ENCODE results near the gene TMEM121. TPM values are rescaled to one million over a fixed set of nuclear protein-coding genes. Genes with fewer than 3 reads are reported as not detected.
"Not testable (repeated sequence)": the region's sequence is repeated elsewhere in the genome, so short reads cannot be mapped to it uniquely, and the experiment has no call there.

The TMEM121 gene
- total RNA-seq, 5 donors from 2014 or later (not counting 1 experiment from before 2014, with no cell fraction given), result 1.8 to 6.7 (median 4.0) TPM

DNA sequence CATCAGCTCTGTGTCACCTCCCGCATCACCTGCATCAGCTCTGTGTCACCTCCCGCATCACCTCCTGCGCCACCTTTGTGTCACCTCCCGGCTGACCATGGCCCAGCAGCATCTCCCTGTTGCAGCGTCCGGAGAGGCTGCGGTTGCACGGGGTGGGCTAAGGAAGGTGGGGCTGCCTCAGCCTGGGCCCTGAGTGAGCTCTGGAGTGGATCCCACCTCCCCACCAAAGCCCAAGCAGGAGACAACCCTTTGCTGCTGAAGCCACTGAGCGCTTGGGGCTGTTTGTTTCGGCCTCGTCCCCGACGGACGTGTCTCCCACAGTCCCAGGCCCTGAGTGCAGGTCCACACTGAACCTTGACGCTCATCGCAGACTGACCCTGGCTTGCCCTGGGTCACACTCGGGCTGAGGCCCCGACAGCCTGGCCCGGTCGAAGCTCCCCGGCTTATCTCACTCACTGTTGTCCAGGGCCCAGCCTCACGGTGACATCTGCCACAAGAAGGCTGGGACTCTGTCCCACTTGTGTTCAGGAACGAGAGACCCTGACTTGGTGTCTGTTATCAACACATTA, 12.2 kb downstream of the TMEM121 start:
- H3K27ac ChIP-seq (ENCODE audit: low read length), result no peak overlapping the region
- no peaks in the 10 kb centered on the region for H3K36me3 ChIP-seq (ENCODE audit: control insufficient read depth in 2 of 2, extremely low read depth in 1 of 2, insufficient read depth in 1 of 2, low read length in 1 of 2)
- Mint-ChIP-seq H3K4me1 (peaks cover 0 to 7% (median 3%) of the 10 kb centered on the region in 3 donors), H3K27me3 (peaks cover 10 to 16% of the 10 kb centered on the region in 2 donors), H3K27ac (no peak overlapping the region), H3K36me3 (no peaks in the 10 kb centered on the region), H3K4me3 (no peak overlapping the region), H3K9me3 (peaks cover 0 to 6% (median 1%) of the 10 kb centered on the region in 3 donors)
- H3K27me3 ChIP-seq (replicated peaks in 1 of 2; ENCODE audit: control insufficient read depth in 2 of 2, extremely low read depth in 1 of 2, insufficient read depth in 2 of 2, low read length in 1 of 2), result peaks cover 0 to 54% of the 10 kb centered on the region in 2 experiments
- ATAC-seq (replicated peaks in 1 of 4) (no peak), DNase-seq (no peak)
- peaks cover 0 to 8% of the 10 kb centered on the region in 2 experiments for H3K4me1 ChIP-seq (ENCODE audit: control insufficient read depth in 1 of 2, extremely low read depth in 1 of 2, insufficient read depth in 2 of 2, low read length in 2 of 2)
- ChIA-PET POLR2A (no interaction called here), CTCF (interaction anchor here (0.6 to 1.6 kb wide), 3 partner anchors 10 to 1083 kb away, joined by 3 to 5 read pairs (median 3); no protein-coding TSS in a partner anchor)
- WGBS (ENCODE audit: insufficient coverage), result 87% methylated on average over 19 of the region's 23 CpGs
- H3K9me3 ChIP-seq, result no peaks in the 10 kb centered on the region
- H3K4me3 ChIP-seq (ENCODE audit: control insufficient read depth in 1 of 2, extremely low read depth in 1 of 2, low read length in 1 of 2), result no peak overlapping the region

DNA sequence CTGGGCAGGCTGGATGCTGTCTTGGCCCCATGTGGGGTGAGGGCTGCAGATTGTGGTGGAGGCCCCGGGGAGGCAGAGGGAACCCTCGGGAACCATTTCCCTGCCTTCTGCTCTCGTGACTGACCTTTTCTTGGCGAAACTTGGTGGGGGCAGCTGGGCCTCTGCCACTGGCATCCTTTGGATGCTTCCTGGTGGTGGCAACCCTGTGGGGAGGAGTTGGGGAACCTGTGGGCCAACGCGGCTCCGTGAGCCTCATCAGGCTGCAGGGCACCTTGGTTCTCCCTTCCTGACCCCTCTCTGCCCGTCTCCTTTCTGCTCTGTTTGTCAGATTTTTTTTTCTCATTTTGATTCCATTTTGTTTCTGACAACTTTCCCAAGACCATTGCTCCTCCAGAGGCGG, 14.4 kb downstream of the TMEM121 start:
- POLR2A ChIA-PET, result no interaction called here
- Mint-ChIP-seq H3K4me1 (peaks cover 0 to 7% (median 3%) of the 10 kb centered on the region in 3 donors), H3K9me3 (peaks cover 0 to 6% (median 1%) of the 10 kb centered on the region in 3 donors), H3K27me3 (peaks cover 10 to 16% of the 10 kb centered on the region in 2 donors), H3K27ac (no peak overlapping the region), H3K36me3 (no peaks in the 10 kb centered on the region), H3K4me3 (no peak overlapping the region)
- ATAC-seq (replicated peaks in 1 of 4) (no peak), DNase-seq (no peak)
- no peaks in the 10 kb centered on the region for H3K36me3 ChIP-seq (ENCODE audit: control insufficient read depth in 2 of 2, extremely low read depth in 1 of 2, insufficient read depth in 1 of 2, low read length in 1 of 2)
- no peaks in the 10 kb centered on the region for H3K9me3 ChIP-seq
- peaks cover 0 to 56% of the 10 kb centered on the region in 2 experiments for H3K27me3 ChIP-seq (replicated peaks in 1 of 2; ENCODE audit: control insufficient read depth in 2 of 2, extremely low read depth in 1 of 2, insufficient read depth in 2 of 2, low read length in 1 of 2)
- CTCF ChIA-PET, result no interaction called here
- H3K4me3 ChIP-seq (ENCODE audit: control insufficient read depth in 1 of 2, extremely low read depth in 1 of 2, low read length in 1 of 2), result no peak overlapping the region
- no peak overlapping the region for H3K27ac ChIP-seq (ENCODE audit: low read length)
- WGBS (ENCODE audit: insufficient coverage), result 69% methylated on average over 4 of the region's 9 CpGs
- peaks cover 0 to 8% of the 10 kb centered on the region in 2 experiments for H3K4me1 ChIP-seq (ENCODE audit: control insufficient read depth in 1 of 2, extremely low read depth in 1 of 2, insufficient read depth in 2 of 2, low read length in 2 of 2)

DNA sequence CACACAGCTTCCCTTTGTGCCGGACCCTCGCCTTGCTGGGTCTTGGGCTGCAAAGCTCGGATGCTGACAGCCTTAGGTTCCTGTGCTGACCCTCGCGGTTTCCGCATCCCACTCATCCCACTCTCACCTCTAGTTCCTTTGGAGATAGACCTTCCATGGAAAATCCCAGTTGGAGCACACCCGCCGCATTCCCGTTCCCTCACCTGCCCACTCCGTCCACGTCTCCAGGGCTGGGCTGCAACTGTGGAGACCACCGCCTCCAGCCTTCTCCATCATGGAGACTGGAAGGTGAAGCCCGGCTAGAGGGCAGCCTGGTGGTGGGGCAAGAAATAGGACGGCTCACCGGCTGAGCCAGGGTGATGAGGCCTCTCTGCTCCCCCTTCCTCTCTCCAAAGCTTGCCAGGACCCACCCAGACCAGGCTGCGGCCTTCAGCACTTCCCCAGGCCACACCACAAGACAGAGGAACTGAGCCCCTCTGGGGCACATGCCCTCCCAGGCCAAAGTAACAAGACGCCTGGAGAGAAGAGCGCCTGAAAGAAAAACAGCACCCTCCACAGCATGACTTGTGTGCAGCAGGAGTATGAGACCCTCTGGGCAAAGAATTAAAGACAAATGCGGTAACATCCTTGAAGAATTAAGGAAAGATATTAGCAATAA, 15.0 kb downstream of the TMEM121 start:
- H3K4me1 Mint-ChIP-seq, result peaks cover 0 to 7% (median 3%) of the 10 kb centered on the region in 3 donors
- no peak overlapping the region for H3K27ac Mint-ChIP-seq
- peaks cover 0 to 53% of the 10 kb centered on the region in 2 experiments for H3K27me3 ChIP-seq (replicated peaks in 1 of 2; ENCODE audit: control insufficient read depth in 2 of 2, extremely low read depth in 1 of 2, insufficient read depth in 2 of 2, low read length in 1 of 2)
- H3K4me3 ChIP-seq (ENCODE audit: control insufficient read depth in 1 of 2, extremely low read depth in 1 of 2, low read length in 1 of 2), result no peak overlapping the region
- peaks cover 0 to 6% (median 1%) of the 10 kb centered on the region in 3 donors for H3K9me3 Mint-ChIP-seq
- H3K4me3 Mint-ChIP-seq, result no peak overlapping the region
- H3K27ac ChIP-seq (ENCODE audit: low read length), result no peak overlapping the region
- ChIA-PET CTCF (no interaction called here), POLR2A (no interaction called here)
- WGBS (ENCODE audit: insufficient coverage), result 85% methylated on average over 12 of the region's 19 CpGs
- H3K36me3 ChIP-seq (ENCODE audit: control insufficient read depth in 2 of 2, extremely low read depth in 1 of 2, insufficient read depth in 1 of 2, low read length in 1 of 2), result no peaks in the 10 kb centered on the region
- no peak for DNase-seq
- H3K27me3 Mint-ChIP-seq, result peaks cover 10 to 16% of the 10 kb centered on the region in 2 donors
- H3K36me3 Mint-ChIP-seq, result no peaks in the 10 kb centered on the region
- H3K9me3 ChIP-seq, result no peaks in the 10 kb centered on the region
- no peak for ATAC-seq (replicated peaks in 1 of 4)
- peaks cover 0 to 8% of the 10 kb centered on the region in 2 experiments for H3K4me1 ChIP-seq (ENCODE audit: control insufficient read depth in 1 of 2, extremely low read depth in 1 of 2, insufficient read depth in 2 of 2, low read length in 2 of 2)

DNA sequence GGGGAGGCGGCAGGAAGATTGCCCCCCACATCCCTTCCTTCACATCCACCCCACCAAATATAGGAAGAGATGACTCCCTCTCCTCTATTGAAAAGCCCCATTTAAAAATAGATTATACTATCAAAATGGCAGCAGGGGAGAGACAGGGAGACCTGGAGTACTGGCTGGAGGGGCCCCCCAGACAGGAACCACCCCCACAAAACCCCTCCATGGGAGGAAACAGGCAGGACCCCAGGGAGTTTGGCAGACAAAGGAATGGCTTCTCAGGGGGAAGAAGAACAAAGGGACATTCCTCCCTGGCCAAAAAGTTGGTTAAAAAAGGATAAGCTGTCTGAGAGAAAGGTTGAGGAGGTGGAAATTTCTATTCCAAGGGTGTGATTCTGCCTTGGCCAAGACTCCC, 19.3 kb downstream of the TMEM121 start:
- CTCF ChIA-PET, result not testable (repeated sequence)
- WGBS (ENCODE audit: insufficient coverage), result no CpG with 5 or more reads among the region's 1 CpG

DNA sequence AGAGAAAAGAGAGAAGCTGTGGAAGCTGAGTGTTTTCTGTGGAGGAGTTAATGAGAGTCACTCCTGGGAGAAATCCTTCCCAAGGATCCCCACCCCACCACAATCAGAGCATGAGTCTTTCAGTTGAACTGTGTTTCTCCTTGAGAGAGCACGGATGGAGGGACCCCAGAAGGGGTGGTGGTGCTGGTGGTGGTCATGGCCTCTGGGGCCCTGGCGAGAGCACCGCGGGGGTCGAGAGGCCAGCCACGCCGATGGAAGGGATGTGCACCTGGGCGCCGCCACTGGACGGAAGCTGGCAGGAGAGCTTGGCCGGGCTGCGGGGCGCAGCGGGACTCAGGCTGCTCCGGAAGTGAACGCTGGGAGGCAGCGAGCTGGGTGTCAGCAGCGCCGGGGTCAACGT, 20.0 kb downstream of the TMEM121 start:
- peaks cover 6 to 10% of the 10 kb centered on the region in 2 donors for H3K27me3 Mint-ChIP-seq
- H3K4me1 ChIP-seq (ENCODE audit: control insufficient read depth in 1 of 2, extremely low read depth in 1 of 2, insufficient read depth in 2 of 2, low read length in 2 of 2); ATAC-seq (replicated peaks in 1 of 4); POLR2A ChIA-PET; CTCF ChIA-PET; H3K36me3 ChIP-seq (ENCODE audit: control insufficient read depth in 2 of 2, extremely low read depth in 1 of 2, insufficient read depth in 1 of 2, low read length in 1 of 2); H3K36me3 Mint-ChIP-seq; H3K27ac ChIP-seq (ENCODE audit: low read length); H3K4me3 ChIP-seq (ENCODE audit: control insufficient read depth in 1 of 2, extremely low read depth in 1 of 2, low read length in 1 of 2); DNase-seq; H3K4me3 Mint-ChIP-seq; H3K9me3 Mint-ChIP-seq; H3K27ac Mint-ChIP-seq; H3K9me3 ChIP-seq; H3K4me1 Mint-ChIP-seq: not testable (repeated sequence)
- no CpG with 5 or more reads among the region's 20 CpGs for WGBS (ENCODE audit: insufficient coverage)
- peaks cover 0 to 17% of the 10 kb centered on the region in 2 experiments for H3K27me3 ChIP-seq (replicated peaks in 1 of 2; ENCODE audit: control insufficient read depth in 2 of 2, extremely low read depth in 1 of 2, insufficient read depth in 2 of 2, low read length in 1 of 2)

More for the DNA sequence above, 19.3 kb downstream of the TMEM121 start:
- H3K4me3 ChIP-seq (ENCODE audit: control insufficient read depth in 1 of 2, extremely low read depth in 1 of 2, low read length in 1 of 2); DNase-seq; H3K36me3 ChIP-seq (ENCODE audit: control insufficient read depth in 2 of 2, extremely low read depth in 1 of 2, insufficient read depth in 1 of 2, low read length in 1 of 2); H3K9me3 Mint-ChIP-seq; H3K4me3 Mint-ChIP-seq; H3K9me3 ChIP-seq; H3K27ac ChIP-seq (ENCODE audit: low read length); H3K4me1 ChIP-seq (ENCODE audit: control insufficient read depth in 1 of 2, extremely low read depth in 1 of 2, insufficient read depth in 2 of 2, low read length in 2 of 2); ATAC-seq (replicated peaks in 1 of 4); POLR2A ChIA-PET; H3K27ac Mint-ChIP-seq; H3K4me1 Mint-ChIP-seq; H3K36me3 Mint-ChIP-seq: not testable (repeated sequence)
- H3K27me3 ChIP-seq (replicated peaks in 1 of 2; ENCODE audit: control insufficient read depth in 2 of 2, extremely low read depth in 1 of 2, insufficient read depth in 2 of 2, low read length in 1 of 2), result peaks cover 0 to 25% of the 10 kb centered on the region in 2 experiments
- peaks cover 10 to 14% of the 10 kb centered on the region in 2 donors for H3K27me3 Mint-ChIP-seq

DNA sequence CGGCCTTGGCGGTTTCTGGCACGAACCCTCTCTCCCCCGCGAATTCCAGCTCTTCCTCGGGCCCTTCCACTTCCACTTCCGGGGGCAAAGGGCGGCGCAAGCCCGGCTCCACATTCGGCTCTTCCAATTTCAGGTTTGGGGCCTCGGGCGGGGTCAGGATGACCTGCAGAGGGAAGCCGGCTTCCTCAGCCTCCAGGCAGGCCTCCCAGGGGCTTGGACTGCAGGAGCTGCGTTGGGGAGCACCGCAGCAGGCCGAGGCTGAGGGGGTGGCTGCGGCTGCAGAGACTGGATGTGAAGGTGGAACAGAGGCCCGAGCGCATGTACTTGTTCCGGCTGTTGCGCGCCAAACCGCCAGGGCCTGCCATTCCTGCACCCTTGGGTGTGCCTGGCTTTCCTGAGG, 20.7 kb downstream of the TMEM121 start:
- ATAC-seq (replicated peaks in 1 of 4); H3K9me3 Mint-ChIP-seq; H3K27ac Mint-ChIP-seq; H3K36me3 ChIP-seq (ENCODE audit: control insufficient read depth in 2 of 2, extremely low read depth in 1 of 2, insufficient read depth in 1 of 2, low read length in 1 of 2); DNase-seq; H3K4me1 Mint-ChIP-seq; H3K27ac ChIP-seq (ENCODE audit: low read length); POLR2A ChIA-PET; H3K27me3 Mint-ChIP-seq; H3K4me3 Mint-ChIP-seq; H3K36me3 Mint-ChIP-seq; H3K9me3 ChIP-seq; H3K4me3 ChIP-seq (ENCODE audit: control insufficient read depth in 1 of 2, extremely low read depth in 1 of 2, low read length in 1 of 2); CTCF ChIA-PET; H3K4me1 ChIP-seq (ENCODE audit: control insufficient read depth in 1 of 2, extremely low read depth in 1 of 2, insufficient read depth in 2 of 2, low read length in 2 of 2): not testable (repeated sequence)
- H3K27me3 ChIP-seq (replicated peaks in 1 of 2; ENCODE audit: control insufficient read depth in 2 of 2, extremely low read depth in 1 of 2, insufficient read depth in 2 of 2, low read length in 1 of 2), result peaks cover 0 to 12% of the 10 kb centered on the region in 2 experiments
- 100% methylated on average over 4 of the region's 24 CpGs for WGBS (ENCODE audit: insufficient coverage)

All from T-cell (primary cell).